ENCODE results near the gene JADE2. TPM values are rescaled to one million over a fixed set of nuclear protein-coding genes. Genes with fewer than 3 reads are reported as not detected.
"Not testable (repeated sequence)": the region's sequence is repeated elsewhere in the genome, so short reads cannot be mapped to it uniquely, and the experiment has no call there.

JADE2 gene
- total RNA-seq, 1 donor from 2014 or later = 3.0 TPM

- H3K9me3 Mint-ChIP-seq (ENCODE audit: unreplicated experiment) = no peaks in the 10 kb centered on the region
- H3K4me3 Mint-ChIP-seq (ENCODE audit: unreplicated experiment) = no peak overlapping the region
- TF ChIP-seq CTCF (IDR thresholded peaks at IDR 0.05; ENCODE audit: unreplicated experiment) = no peak
- peaks cover 4% of the 10 kb centered on the region for H3K27me3 Mint-ChIP-seq (ENCODE audit: unreplicated experiment)
- peaks cover 3% of the 10 kb centered on the region for H3K4me1 Mint-ChIP-seq (ENCODE audit: unreplicated experiment)
- no peaks in the 10 kb centered on the region for H3K36me3 Mint-ChIP-seq (ENCODE audit: low read depth, unreplicated experiment)
- no peak overlapping the region for H3K27ac Mint-ChIP-seq (ENCODE audit: unreplicated experiment)
- no peak for DNase-seq (ENCODE audit: low spot score)
Observed at GRCh38 chr5:134594797-134595457, 69.5 kb downstream of the JADE2 start.

GRCh38 chr5:134595458-134595838 lies 70.0 kb downstream of the JADE2 start:
- H3K9me3 Mint-ChIP-seq (ENCODE audit: unreplicated experiment) = no peaks in the 10 kb centered on the region
- H3K4me3 Mint-ChIP-seq (ENCODE audit: unreplicated experiment) = no peak overlapping the region
- peaks cover 3% of the 10 kb centered on the region for H3K4me1 Mint-ChIP-seq (ENCODE audit: unreplicated experiment)
- peaks cover 4% of the 10 kb centered on the region for H3K27me3 Mint-ChIP-seq (ENCODE audit: unreplicated experiment)
- H3K27ac Mint-ChIP-seq (ENCODE audit: unreplicated experiment) = no peak overlapping the region
- no peak for DNase-seq (ENCODE audit: low spot score)
- TF ChIP-seq CTCF (IDR thresholded peaks at IDR 0.05; ENCODE audit: unreplicated experiment) = no peak
- H3K36me3 Mint-ChIP-seq (ENCODE audit: low read depth, unreplicated experiment) = no peaks in the 10 kb centered on the region

GRCh38 chr5:134599820-134600219 lies 74.3 kb downstream of the JADE2 start:
- not testable (repeated sequence) for DNase-seq (ENCODE audit: low spot score); H3K4me3 Mint-ChIP-seq (ENCODE audit: unreplicated experiment); H3K9me3 Mint-ChIP-seq (ENCODE audit: unreplicated experiment); H3K36me3 Mint-ChIP-seq (ENCODE audit: low read depth, unreplicated experiment); H3K27ac Mint-ChIP-seq (ENCODE audit: unreplicated experiment); H3K4me1 Mint-ChIP-seq (ENCODE audit: unreplicated experiment); H3K27me3 Mint-ChIP-seq (ENCODE audit: unreplicated experiment)

GRCh38 chr5:134600600-134600999 lies 75.1 kb downstream of the JADE2 start:
- no peak overlapping the region for H3K4me3 Mint-ChIP-seq (ENCODE audit: unreplicated experiment)

GRCh38 chr5:134603059-134603458 lies 77.6 kb downstream of the JADE2 start:
- Mint-ChIP-seq H3K4me1 (ENCODE audit: unreplicated experiment) (no peaks in the 10 kb centered on the region), H3K36me3 (ENCODE audit: low read depth, unreplicated experiment) (peaks cover 8% of the 10 kb centered on the region), H3K27me3 (ENCODE audit: unreplicated experiment) (no peaks in the 10 kb centered on the region), H3K9me3 (ENCODE audit: unreplicated experiment) (no peaks in the 10 kb centered on the region), H3K27ac (ENCODE audit: unreplicated experiment) (no peak overlapping the region), H3K4me3 (ENCODE audit: unreplicated experiment) (no peak overlapping the region)
- no peak for TF ChIP-seq CTCF (IDR thresholded peaks at IDR 0.05; ENCODE audit: unreplicated experiment)
- DNase-seq (ENCODE audit: low spot score) = no peak

More at GRCh38 chr5:134600600-134600999, 75.1 kb downstream of the JADE2 start:
- Mint-ChIP-seq H3K27ac (ENCODE audit: unreplicated experiment) (no peak overlapping the region), H3K27me3 (ENCODE audit: unreplicated experiment) (no peaks in the 10 kb centered on the region), H3K4me1 (ENCODE audit: unreplicated experiment) (no peaks in the 10 kb centered on the region), H3K9me3 (ENCODE audit: unreplicated experiment) (no peaks in the 10 kb centered on the region), H3K36me3 (ENCODE audit: low read depth, unreplicated experiment) (peaks cover 2% of the 10 kb centered on the region)
- no peak for TF ChIP-seq CTCF (IDR thresholded peaks at IDR 0.05; ENCODE audit: unreplicated experiment)
- DNase-seq (ENCODE audit: low spot score) = no peak

All from endothelial cell (in vitro differentiated cells).